ENCODE data around the gene MAST2.
"Not testable (repeated sequence)": the region's sequence is repeated elsewhere in the genome, so short reads cannot be mapped to it uniquely, and the experiment has no call there.

The MAST2 gene

DNA sequence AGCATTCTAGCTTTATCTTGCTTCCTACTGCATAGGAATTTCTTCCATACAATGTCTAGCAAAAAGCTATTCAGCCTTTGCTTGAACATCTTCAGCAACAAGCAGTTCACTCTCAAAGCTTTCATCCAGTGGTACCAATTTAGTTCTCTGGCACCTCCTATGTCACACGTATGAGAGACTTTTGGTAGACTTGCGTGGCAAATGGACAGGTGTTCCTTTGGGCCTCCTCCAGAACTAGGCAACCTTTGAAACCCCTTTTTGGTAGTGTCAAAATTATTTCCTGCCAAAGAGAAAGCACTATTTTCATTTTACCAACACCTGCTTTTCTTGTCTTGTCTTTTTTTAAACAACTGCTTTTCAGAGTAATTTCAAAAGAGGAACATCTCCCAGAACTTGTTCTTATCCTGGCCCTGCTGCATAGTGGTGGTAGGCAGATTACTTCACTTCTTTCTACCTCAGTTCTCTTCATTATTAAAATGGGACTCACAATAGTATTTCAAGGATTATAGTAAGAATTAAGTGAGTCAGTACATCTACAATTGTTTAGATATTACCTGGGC is 122.4 kb downstream of the MAST2 start:
- Histone ChIP-seq H3K4me1 (ENCODE audit: low read depth, poor library complexity, severe bottlenecking) (no peaks in the 10 kb centered on the region), H3K36me3 (ENCODE audit: insufficient read depth) (no peaks in the 10 kb centered on the region), H4K20me1 (ENCODE audit: insufficient read depth) (no peaks in the 10 kb centered on the region), H3K79me2 (ENCODE audit: insufficient read depth, low read depth) (no peaks in the 10 kb centered on the region), H2AFZ (ENCODE audit: low read depth) (no peak overlapping the region), H3K27me3 (ENCODE audit: insufficient read depth, low read depth) (no peaks in the 10 kb centered on the region), H3K9ac (no peak overlapping the region), H3K27ac (no peak overlapping the region), H3K4me2 (no peak overlapping the region), H3K4me3 (IDR thresholded peaks at IDR 0.05; ENCODE audit: insufficient read depth, low read depth, low read length) (no peak overlapping the region)
- TF ChIP-seq, protein P1, sequence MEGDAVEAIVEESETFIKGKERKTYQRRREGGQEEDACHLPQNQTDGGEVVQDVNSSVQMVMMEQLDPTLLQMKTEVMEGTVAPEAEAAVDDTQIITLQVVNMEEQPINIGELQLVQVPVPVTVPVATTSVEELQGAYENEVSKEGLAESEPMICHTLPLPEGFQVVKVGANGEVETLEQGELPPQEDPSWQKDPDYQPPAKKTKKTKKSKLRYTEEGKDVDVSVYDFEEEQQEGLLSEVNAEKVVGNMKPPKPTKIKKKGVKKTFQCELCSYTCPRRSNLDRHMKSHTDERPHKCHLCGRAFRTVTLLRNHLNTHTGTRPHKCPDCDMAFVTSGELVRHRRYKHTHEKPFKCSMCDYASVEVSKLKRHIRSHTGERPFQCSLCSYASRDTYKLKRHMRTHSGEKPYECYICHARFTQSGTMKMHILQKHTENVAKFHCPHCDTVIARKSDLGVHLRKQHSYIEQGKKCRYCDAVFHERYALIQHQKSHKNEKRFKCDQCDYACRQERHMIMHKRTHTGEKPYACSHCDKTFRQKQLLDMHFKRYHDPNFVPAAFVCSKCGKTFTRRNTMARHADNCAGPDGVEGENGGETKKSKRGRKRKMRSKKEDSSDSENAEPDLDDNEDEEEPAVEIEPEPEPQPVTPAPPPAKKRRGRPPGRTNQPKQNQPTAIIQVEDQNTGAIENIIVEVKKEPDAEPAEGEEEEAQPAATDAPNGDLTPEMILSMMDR (conservative IDR thresholded peaks at IDR 0.05; ENCODE audit: low read depth, low read length): no peak

GRCh38 chr1:45926330-45926729 is 122.9 kb downstream of the MAST2 start:
- H4K20me1 ChIP-seq (ENCODE audit: insufficient read depth): no peaks in the 10 kb centered on the region
- H3K4me3 ChIP-seq (IDR thresholded peaks at IDR 0.05; ENCODE audit: insufficient read depth, low read depth, low read length): no peak overlapping the region
- H3K79me2 ChIP-seq (ENCODE audit: insufficient read depth, low read depth): no peaks in the 10 kb centered on the region
- no peak overlapping the region for H2AFZ ChIP-seq (ENCODE audit: low read depth)
- H3K27ac ChIP-seq: no peak overlapping the region
- no peak overlapping the region for H3K9ac ChIP-seq
- H3K36me3 ChIP-seq (ENCODE audit: insufficient read depth): no peaks in the 10 kb centered on the region
- TF ChIP-seq, protein P1 (conservative IDR thresholded peaks at IDR 0.05; ENCODE audit: low read depth, low read length): no peak
- H3K27me3 ChIP-seq (ENCODE audit: insufficient read depth, low read depth): no peaks in the 10 kb centered on the region
- H3K4me2 ChIP-seq: no peak overlapping the region
- H3K4me1 ChIP-seq (ENCODE audit: low read depth, poor library complexity, severe bottlenecking): no peaks in the 10 kb centered on the region

DNA sequence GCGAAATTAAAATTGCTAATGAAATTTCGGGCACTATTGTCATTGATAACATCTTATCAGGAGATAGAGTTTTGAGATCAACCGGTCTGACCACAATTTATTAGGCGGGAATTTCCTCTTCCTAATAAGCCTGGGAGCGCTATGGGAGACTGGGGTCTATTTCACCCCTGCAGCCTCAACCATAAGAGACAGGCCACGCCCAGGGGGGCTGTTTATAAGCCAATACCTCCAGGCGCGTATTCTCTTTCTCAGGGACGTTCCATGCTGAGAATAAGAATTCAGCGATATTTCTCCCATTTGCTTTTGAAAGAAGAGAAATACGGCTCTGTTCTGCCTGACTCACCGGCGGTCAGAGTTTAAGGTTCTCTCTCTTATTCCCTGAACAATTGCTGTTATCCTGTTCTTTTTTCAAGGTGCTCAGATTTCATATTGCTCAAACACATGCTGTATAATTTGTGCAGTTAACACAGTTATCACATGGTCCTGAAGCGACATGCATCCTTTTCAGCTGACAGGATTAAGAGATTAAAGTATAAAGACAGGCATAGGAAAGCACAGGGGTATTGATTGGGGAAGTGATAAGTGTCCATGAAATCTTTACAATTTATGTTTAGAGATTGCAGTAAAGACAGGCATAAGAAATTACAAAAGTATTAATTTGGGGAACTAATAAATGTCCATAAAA is 124.0 kb downstream of the MAST2 start:
- H3K4me1 ChIP-seq (ENCODE audit: low read depth, poor library complexity, severe bottlenecking): not testable (repeated sequence)

DNA sequence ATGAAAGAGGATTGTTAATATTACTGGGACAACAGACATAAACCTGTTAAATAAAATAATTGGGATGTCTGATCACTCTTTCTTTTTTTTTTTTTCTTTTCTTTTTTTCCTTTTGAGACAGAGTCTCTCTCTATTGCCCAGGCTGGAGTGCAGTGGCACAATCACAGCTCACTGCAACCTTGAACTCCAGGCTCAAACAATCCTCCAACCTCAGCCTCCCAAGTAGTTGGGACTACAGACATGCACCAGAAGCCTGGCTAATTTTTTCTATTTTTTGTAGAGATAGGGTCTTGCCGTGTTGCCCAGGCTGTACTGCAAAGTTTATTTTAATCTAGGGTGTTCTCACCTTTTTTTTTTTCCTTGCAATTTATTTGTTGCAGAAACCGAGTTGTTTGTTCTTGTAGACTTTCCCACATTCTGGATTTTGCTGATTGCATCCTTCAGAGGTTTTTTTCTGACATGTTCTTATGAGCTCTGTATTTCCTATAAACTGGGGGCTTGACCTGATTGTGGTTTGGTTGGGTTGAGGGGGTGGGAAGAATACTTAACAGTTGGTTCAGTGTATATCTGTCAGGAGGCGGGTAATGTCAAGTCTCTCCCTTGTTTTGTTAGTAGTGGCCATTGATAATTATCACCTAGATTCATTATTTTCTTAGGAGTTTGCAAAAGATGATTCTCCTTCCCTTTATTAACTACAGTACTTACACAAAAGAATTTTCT is 125.2 kb downstream of the MAST2 start:
- Histone ChIP-seq H3K9ac (no peak overlapping the region), H4K20me1 (ENCODE audit: insufficient read depth) (no peaks in the 10 kb centered on the region), H3K4me1 (ENCODE audit: low read depth, poor library complexity, severe bottlenecking) (no peaks in the 10 kb centered on the region), H3K27ac (no peak overlapping the region), H2AFZ (ENCODE audit: low read depth) (no peak overlapping the region), H3K4me3 (IDR thresholded peaks at IDR 0.05; ENCODE audit: insufficient read depth, low read depth, low read length) (no peak overlapping the region), H3K4me2 (no peak overlapping the region), H3K79me2 (ENCODE audit: insufficient read depth, low read depth) (no peaks in the 10 kb centered on the region), H3K27me3 (ENCODE audit: insufficient read depth, low read depth) (no peaks in the 10 kb centered on the region), H3K36me3 (ENCODE audit: insufficient read depth) (no peaks in the 10 kb centered on the region)
- TF ChIP-seq, protein P1 (conservative IDR thresholded peaks at IDR 0.05; ENCODE audit: low read depth, low read length): no peak

More for the DNA sequence above, 124.0 kb downstream of the MAST2 start:
- H3K79me2 ChIP-seq (ENCODE audit: insufficient read depth, low read depth); H3K36me3 ChIP-seq (ENCODE audit: insufficient read depth); H4K20me1 ChIP-seq (ENCODE audit: insufficient read depth); H3K27me3 ChIP-seq (ENCODE audit: insufficient read depth, low read depth); H2AFZ ChIP-seq (ENCODE audit: low read depth); H3K9ac ChIP-seq; H3K4me2 ChIP-seq; H3K4me3 ChIP-seq (IDR thresholded peaks at IDR 0.05; ENCODE audit: insufficient read depth, low read depth, low read length); H3K27ac ChIP-seq: not testable (repeated sequence)
